HCT116 (cell line): ENCODE data around the gene PROCA1. TPM values are rescaled to one million over a fixed set of nuclear protein-coding genes. Genes with fewer than 3 reads are reported as not detected.

Experiments
- total RNA-seq: library from RNA; stranded (reverse); gene quantifications from one replicate; pipeline ENCODE4 v1.2.1, GENCODE V29; 2021; ENCODE audit not compliant: unreplicated experiment

PROCA1 gene
- total RNA-seq, 1 experiment from 2014 or later = 0.96 TPM

Other genes with a start within 250 kb of the PROCA1 start
- gene SLC13A2, start 238.2 kb downstream of the PROCA1 start, total RNA-seq = not detected
- not detected for gene FOXN1, start 205.5 kb downstream of the PROCA1 start, total RNA-seq
- 43.2 TPM for gene UNC119, start 159.3 kb downstream of the PROCA1 start, total RNA-seq
- gene PIGS, start 140.4 kb downstream of the PROCA1 start, total RNA-seq = 45.8 TPM
- gene ALDOC, start 135.0 kb downstream of the PROCA1 start, total RNA-seq = 82.8 TPM
- gene SPAG5, start 112.9 kb downstream of the PROCA1 start, total RNA-seq = 94.9 TPM
- 18.9 TPM for gene RSKR, start 97.7 kb downstream of the PROCA1 start, total RNA-seq
- 140 TPM for gene BLTP2, start 66.7 kb downstream of the PROCA1 start, total RNA-seq
- gene SDF2, start 50.0 kb downstream of the PROCA1 start, total RNA-seq = 41.3 TPM
- 62.1 TPM for gene SUPT6H, start 49.7 kb downstream of the PROCA1 start, total RNA-seq
- gene RAB34, start 6.0 kb upstream of the PROCA1 start, total RNA-seq = 0.59 TPM
- gene RPL23A, start 8.1 kb upstream of the PROCA1 start, total RNA-seq = 2,087 TPM
- 28.3 TPM for gene TLCD1, start 14.3 kb upstream of the PROCA1 start, total RNA-seq
- gene NEK8, start 16.9 kb upstream of the PROCA1 start, total RNA-seq = 7.0 TPM
- gene TRAF4, start 32.1 kb upstream of the PROCA1 start, total RNA-seq = 127 TPM
- gene FAM222B, start 130.9 kb upstream of the PROCA1 start, total RNA-seq = 22.7 TPM
- gene ERAL1, start 143.1 kb upstream of the PROCA1 start, total RNA-seq = 52.0 TPM
- 98.1 TPM for gene FLOT2, start 185.8 kb upstream of the PROCA1 start, total RNA-seq
- 13.5 TPM for gene DHRS13, start 191.2 kb upstream of the PROCA1 start, total RNA-seq
- 35.7 TPM for gene PHF12, start 239.6 kb upstream of the PROCA1 start, total RNA-seq